GM21786 (cell line): ENCODE results near the gene ARL11.

Experiments used
- ATAC-seq: cut with Tn5 transposase; IDR thresholded peaks from one replicate; pipeline ENCODE4 v1.9.1; 2021; ENCODE audit not compliant: unreplicated experiment

The ARL11 gene

DNA sequence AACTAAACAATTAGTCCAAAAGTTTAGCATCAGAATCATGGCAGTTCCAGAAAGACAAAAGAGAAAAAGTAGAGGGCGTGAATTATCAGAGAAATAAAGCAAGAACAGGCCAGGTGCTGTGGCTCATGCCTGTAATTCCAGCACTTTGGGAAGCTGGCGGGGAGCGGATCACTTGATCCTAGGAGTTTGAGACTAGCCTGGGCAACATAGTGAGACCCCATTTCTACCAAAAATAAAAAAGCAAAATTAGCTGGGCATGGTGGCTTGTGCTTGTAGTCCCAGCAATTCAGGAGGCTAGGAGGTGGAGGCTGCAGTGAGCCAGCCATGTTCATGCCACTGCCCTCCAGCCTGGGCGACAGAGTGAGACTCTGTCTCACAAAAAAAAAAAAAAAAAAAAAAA, 18.4 kb downstream of the ARL11 start:
- no peak for ATAC-seq

DNA sequence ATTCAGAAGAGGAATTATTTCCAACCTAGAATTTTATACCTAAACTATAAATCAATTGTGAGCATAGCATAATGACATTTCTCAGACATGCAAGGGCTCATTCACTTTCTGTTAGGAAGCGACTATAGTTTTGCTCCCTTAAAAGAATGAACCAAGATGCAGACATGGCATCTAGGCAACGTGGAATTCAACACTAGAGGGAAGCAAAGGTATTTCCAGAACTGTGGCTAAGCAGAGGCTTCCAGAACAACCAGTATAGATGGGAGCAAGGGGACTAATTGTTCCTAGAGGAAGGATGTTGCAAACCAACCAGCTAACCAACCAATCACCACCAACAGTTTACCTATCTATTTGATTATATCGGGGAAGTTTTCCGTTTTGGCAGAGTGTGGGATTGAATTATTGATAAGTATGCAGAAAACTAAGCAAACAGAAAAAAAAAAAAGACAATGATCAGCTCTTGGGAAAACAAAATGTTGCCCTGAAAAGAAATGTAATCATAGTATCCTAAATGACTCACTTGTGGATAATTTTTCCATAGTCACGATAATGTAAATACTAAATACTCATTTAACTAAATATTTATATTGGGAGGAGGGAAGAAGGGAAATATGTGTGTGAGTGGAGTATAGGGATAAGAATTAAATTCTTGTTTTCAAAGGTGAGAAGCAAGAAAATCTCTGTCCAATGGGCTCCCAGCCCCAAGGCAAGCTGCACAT, 21.1 kb downstream of the ARL11 start:
- ATAC-seq = no peak

DNA sequence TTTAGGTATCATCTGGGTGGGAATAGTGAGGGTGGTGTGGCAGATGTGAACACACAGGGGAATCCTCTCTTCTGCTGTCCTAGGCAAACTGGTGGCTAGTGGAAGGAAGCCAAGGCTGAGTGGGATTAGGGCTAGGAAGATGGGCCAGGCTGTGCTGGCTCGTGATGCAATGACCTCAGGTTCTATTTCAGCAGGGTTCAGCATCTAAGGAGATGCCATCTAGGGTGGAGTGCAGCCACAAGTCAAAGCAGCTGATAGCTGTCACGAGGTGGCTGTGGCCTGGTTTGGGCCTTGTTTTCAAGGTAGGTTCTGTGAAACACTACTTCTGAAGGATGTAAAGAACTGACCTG, 21.6 kb downstream of the ARL11 start:
- no peak for ATAC-seq

GRCh38 chr13:49651570-49652354, 23.5 kb downstream of the ARL11 start:
- no peak for ATAC-seq

GRCh38 chr13:49652355-49653305, 24.3 kb downstream of the ARL11 start:
- no peak for ATAC-seq

DNA sequence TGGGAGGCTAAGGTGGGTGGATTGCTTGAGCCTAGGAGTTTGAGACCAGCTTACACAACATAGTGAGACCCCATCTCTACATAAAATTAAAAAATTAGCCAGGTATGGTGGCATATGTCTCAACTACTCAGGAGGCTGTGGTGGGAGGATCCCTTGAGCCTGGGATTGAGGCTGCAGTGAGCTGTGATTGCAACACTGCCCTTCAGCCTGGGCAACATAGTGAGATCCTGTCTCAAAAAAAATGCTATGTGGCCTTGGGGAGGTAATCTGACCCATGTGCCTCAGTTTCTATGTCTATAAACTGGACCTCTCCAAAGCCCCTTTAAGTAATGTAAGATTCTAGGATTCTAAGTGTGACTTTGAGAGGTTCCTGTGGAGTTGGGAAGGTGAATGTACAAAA, 25.2 kb downstream of the ARL11 start:
- no peak for ATAC-seq

DNA sequence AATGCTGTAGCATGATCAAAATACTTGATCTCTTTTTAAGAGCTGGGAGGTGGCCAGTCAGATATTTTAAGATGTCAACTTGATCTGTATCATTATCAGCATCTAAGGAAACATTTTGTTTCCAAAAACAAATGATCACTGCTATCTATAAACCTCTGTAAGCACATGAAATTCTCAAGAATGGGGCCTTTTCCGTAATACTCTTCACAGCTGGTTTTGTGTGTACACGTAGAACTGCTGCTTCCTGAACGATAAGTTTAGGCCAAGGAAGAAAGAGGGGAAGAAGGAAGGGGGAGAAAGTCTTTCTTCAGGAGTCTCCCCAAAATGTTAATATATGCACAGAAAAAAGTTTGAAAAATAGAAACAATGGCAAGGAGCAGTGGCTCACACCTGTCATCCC, 25.7 kb downstream of the ARL11 start:
- no peak for ATAC-seq

GRCh38 chr13:49655906-49656305, 27.6 kb downstream of the ARL11 start:
- ATAC-seq = no peak

GRCh38 chr13:49657241-49657641, 28.9 kb downstream of the ARL11 start:
- ATAC-seq = no peak

GRCh38 chr13:49664606-49665005, 36.3 kb downstream of the ARL11 start:
- no peak for ATAC-seq

DNA sequence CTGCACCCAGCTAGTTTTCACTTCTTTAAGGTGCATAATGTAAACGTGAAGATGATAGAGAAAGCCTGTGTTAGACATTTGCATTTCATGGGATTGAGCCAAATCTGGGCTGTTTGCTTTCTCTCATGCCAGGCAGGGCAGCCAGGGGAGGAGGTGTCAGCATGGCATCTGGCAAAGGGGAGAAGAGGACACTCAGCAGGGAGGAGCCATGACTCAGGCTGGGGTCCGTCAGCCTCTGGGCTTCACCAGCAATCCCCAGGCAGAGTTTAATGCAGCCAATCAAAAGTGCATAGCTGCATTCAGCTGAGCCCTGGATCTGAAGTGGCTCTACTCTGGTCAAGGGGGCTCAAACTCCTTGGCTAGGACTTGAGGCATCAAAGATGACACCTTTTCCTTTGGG, 39.5 kb downstream of the ARL11 start:
- no peak for ATAC-seq

GRCh38 chr13:49669735-49670309, 41.5 kb downstream of the ARL11 start:
- ATAC-seq = peak; percentile 62

DNA sequence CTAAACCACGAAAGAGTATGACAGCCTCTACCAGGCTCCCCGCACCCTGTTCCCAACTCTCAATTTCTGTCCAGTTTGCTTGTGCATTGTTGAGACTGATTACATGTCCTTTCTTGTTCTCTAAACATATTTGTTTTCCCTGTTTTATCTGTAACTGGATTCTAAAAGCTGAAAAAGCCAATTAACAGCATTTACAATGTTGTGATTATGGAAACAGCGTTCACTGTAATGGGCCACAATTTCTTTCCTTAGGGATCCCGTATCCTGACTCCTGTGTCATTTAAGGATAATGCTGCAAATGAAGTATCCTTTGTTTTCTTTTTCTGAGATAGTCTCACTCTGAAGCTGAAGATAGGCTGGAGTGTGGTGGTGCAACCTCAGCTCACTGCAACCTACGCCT, 42.5 kb downstream of the ARL11 start:
- ATAC-seq = no peak

GRCh38 chr13:49676581-49677298, 48.4 kb downstream of the ARL11 start:
- no peak for ATAC-seq

- ATAC-seq = no peak
Measured at GRCh38 chr13:49678191-49678914, 50.0 kb downstream of the ARL11 start.

DNA sequence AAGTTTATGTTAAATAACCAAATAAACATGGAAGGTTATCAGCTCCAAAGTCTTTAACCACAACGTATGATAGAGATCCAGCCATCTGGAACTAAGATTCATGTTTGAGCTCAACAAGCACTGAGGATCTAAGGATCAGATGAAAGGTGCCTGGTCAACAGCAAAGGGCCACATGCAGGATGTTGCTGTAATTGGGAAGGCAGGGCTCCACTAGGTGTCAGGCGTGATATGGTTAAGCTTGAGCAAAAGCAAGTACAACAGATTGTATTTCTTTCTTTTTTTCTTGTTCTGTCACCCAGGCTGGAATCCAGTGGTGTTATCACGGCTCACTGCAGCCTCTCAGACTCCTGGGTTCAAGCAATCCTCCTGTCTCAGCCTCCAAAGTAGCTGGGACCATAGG, 50.9 kb downstream of the ARL11 start:
- ATAC-seq = no peak

GRCh38 chr13:49681842-49682435, 53.6 kb downstream of the ARL11 start:
- ATAC-seq = no peak
